Islet of Langerhans (tissue), 1 donor: Measurements from ENCODE around the gene COG7.

ENCODE experiments used
- FAIRE-seq: peaks from one replicate; lab custom pipeline; 2011; peaks lifted over from hg19 to GRCh38; lab: Jason Lieb, UNC

COG7 gene

GRCh38 chr16:23357761-23358290 lies 95.2 kb downstream of the COG7 start:
- FAIRE-seq = no peak

GRCh38 chr16:23356941-23357340 lies 96.0 kb downstream of the COG7 start:
- FAIRE-seq = no peak

- FAIRE-seq = no peak
These were observed 97.8 kb downstream of the COG7 start for GRCh38 chr16:23355106-23355670.

GRCh38 chr16:23354246-23354645 lies 98.7 kb downstream of the COG7 start:
- no peak for FAIRE-seq

GRCh38 chr16:23353440-23353839 lies 99.5 kb downstream of the COG7 start:
- FAIRE-seq = no peak

GRCh38 chr16:23351360-23351759 lies 101.6 kb downstream of the COG7 start:
- no peak for FAIRE-seq

- no peak for FAIRE-seq
These were observed 104.2 kb downstream of the COG7 start for GRCh38 chr16:23348579-23349469.

GRCh38 chr16:23345237-23345636 lies 107.8 kb downstream of the COG7 start:
- FAIRE-seq = no peak

- no peak for FAIRE-seq
These were observed 109.1 kb downstream of the COG7 start for GRCh38 chr16:23343643-23344612.

- no peak for FAIRE-seq
These were observed 110.8 kb downstream of the COG7 start for GRCh38 chr16:23342083-23342640.

- FAIRE-seq = no peak
These were observed 113.2 kb downstream of the COG7 start for GRCh38 chr16:23339787-23340186.
